Measurements from ENCODE around the gene TUBB2A. TPM values are rescaled to one million over a fixed set of nuclear protein-coding genes. Genes with fewer than 3 reads are reported as not detected.

The TUBB2A gene
- total and polyA plus RNA-seq, 2 of the 13 experiments (the other 11 are each of a cell fraction or from before 2014, with no cell fraction given), result 35.3 to 106 TPM

DNA sequence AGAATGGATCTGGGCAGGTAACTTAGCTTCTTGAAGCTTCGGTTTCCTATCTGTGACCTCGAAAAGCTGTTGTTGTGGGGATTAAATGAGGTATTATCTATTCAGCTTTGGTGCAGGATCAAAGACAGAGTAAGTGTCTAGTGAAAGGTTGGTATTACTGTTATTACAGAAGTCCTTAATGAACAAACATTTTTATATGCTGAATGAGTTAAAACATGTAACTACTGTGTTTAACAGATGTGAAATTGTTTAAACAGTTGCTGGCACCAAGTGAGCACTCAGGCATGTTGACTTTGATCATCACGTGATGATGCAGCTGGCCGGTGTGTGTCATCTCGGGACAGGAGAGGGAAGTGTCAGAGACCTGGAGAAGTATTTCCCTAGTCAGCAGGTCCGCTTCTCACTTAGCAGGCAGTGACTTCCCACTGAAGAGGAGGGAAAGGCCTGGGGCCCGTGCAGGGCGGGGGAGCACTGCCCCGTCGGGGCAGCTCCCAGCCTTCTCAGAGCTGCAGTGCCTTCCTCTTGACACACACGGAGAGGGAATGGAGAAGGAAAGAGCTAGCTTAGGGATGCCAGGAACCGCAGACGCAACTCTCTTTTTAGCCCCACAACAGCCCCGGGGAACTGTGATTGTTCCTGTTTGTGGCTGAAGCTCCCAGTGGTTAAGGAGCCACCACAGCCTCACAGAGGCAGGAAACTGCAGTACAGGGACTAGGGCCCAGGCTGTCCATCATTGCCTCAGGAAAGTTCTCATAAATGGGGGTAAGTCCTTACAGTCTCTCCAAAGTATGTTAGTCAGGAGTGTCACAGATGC lies 18.0 kb downstream of the TUBB2A start (continued):
- TF ChIP-seq, protein P1, sequence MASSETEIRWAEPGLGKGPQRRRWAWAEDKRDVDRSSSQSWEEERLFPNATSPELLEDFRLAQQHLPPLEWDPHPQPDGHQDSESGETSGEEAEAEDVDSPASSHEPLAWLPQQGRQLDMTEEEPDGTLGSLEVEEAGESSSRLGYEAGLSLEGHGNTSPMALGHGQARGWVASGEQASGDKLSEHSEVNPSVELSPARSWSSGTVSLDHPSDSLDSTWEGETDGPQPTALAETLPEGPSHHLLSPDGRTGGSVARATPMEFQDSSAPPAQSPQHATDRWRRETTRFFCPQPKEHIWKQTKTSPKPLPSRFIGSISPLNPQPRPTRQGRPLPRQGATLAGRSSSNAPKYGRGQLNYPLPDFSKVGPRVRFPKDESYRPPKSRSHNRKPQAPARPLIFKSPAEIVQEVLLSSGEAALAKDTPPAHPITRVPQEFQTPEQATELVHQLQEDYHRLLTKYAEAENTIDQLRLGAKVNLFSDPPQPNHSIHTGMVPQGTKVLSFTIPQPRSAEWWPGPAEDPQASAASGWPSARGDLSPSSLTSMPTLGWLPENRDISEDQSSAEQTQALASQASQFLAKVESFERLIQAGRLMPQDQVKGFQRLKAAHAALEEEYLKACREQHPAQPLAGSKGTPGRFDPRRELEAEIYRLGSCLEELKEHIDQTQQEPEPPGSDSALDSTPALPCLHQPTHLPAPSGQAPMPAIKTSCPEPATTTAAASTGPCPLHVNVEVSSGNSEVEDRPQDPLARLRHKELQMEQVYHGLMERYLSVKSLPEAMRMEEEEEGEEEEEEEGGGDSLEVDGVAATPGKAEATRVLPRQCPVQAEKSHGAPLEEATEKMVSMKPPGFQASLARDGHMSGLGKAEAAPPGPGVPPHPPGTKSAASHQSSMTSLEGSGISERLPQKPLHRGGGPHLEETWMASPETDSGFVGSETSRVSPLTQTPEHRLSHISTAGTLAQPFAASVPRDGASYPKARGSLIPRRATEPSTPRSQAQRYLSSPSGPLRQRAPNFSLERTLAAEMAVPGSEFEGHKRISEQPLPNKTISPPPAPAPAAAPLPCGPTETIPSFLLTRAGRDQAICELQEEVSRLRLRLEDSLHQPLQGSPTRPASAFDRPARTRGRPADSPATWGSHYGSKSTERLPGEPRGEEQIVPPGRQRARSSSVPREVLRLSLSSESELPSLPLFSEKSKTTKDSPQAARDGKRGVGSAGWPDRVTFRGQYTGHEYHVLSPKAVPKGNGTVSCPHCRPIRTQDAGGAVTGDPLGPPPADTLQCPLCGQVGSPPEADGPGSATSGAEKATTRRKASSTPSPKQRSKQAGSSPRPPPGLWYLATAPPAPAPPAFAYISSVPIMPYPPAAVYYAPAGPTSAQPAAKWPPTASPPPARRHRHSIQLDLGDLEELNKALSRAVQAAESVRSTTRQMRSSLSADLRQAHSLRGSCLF (CRISPR knock-in tag; IDR thresholded peaks at IDR 0.05; ENCODE audit: borderline replicate concordance), result no peak
- TF ChIP-seq, protein P2, sequence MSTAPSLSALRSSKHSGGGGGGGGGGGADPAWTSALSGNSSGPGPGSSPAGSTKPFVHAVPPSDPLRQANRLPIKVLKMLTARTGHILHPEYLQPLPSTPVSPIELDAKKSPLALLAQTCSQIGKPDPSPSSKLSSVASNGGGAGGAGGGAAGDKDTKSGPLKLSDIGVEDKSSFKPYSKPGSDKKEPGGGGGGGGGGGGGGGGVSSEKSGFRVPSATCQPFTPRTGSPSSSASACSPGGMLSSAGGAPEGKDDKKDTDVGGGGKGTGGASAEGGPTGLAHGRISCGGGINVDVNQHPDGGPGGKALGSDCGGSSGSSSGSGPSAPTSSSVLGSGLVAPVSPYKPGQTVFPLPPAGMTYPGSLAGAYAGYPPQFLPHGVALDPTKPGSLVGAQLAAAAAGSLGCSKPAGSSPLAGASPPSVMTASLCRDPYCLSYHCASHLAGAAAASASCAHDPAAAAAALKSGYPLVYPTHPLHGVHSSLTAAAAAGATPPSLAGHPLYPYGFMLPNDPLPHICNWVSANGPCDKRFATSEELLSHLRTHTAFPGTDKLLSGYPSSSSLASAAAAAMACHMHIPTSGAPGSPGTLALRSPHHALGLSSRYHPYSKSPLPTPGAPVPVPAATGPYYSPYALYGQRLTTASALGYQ (CRISPR knock-in tag; IDR thresholded peaks at IDR 0.05), result peak; percentile 79; the same call in 1 of the 2 replicates
- TF ChIP-seq ZNF343 (CRISPR knock-in tag; IDR thresholded peaks at IDR 0.05), result peak; percentile 97
- TF ChIP-seq, protein P3, sequence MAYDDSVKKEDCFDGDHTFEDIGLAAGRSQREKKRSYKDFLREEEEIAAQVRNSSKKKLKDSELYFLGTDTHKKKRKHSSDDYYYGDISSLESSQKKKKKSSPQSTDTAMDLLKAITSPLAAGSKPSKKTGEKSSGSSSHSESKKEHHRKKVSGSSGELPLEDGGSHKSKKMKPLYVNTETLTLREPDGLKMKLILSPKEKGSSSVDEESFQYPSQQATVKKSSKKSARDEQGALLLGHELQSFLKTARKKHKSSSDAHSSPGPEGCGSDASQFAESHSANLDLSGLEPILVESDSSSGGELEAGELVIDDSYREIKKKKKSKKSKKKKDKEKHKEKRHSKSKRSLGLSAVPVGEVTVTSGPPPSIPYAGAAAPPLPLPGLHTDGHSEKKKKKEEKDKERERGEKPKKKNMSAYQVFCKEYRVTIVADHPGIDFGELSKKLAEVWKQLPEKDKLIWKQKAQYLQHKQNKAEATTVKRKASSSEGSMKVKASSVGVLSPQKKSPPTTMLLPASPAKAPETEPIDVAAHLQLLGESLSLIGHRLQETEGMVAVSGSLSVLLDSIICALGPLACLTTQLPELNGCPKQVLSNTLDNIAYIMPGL (CRISPR knock-in tag; IDR thresholded peaks at IDR 0.05; ENCODE audit: borderline replicate concordance in 1 of 2, low read depth in 1 of 2), result peak; percentile 26 to 74; a peak in 1 of 4 replicates
- no peak for TF ChIP-seq CEBPB (IDR thresholded peaks at IDR 0.05; ENCODE audit: borderline replicate concordance, low read depth, low read length)
- TF ChIP-seq HDAC2 (CRISPR knock-in tag; IDR thresholded peaks at IDR 0.05), result peak; percentile 99
- peak; percentile 44; the same call in 1 of the 2 replicates for TF ChIP-seq NR1H2 (CRISPR knock-in tag; IDR thresholded peaks at IDR 0.05; ENCODE audit: borderline replicate concordance, low read depth)
- TF ChIP-seq, protein P4, sequence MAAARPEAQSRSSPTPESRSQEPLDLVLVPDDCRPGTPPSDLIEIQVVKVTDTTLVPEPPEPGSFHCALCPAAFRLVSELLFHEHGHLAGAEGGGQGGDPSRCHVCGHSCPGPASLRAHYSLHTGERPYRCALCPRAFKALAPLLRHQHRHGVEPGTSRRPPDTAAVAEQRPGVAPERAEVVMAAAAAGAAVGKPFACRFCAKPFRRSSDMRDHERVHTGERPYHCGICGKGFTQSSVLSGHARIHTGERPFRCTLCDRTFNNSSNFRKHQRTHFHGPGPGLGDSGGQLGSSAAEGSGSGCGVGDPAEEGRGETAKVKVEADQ (CRISPR knock-in tag; IDR thresholded peaks at IDR 0.05; ENCODE audit: borderline replicate concordance), result peak; percentile 80; the same call in 1 of the 2 replicates
- TF ChIP-seq ZNF674 (CRISPR knock-in tag; IDR thresholded peaks at IDR 0.05; ENCODE audit: low read depth), result 0 out of 2 replicates have a peak, but pooled peaks have one; percentile 29
- TF ChIP-seq THAP11 (CRISPR knock-in tag; IDR thresholded peaks at IDR 0.05), result peak; percentile 74; the same call in 1 of the 2 replicates
- peak; percentile 83; the same call in 1 of the 2 replicates for TF ChIP-seq ETV5 (CRISPR knock-in tag; IDR thresholded peaks at IDR 0.05; ENCODE audit: borderline replicate concordance)
- TF ChIP-seq ZNF570 (CRISPR knock-in tag; IDR thresholded peaks at IDR 0.05; ENCODE audit: borderline replicate concordance), result no peak
- peak; percentile 77 for TF ChIP-seq CEBPG (CRISPR knock-in tag; IDR thresholded peaks at IDR 0.05)
- peak; percentile 25; the same call in 1 of the 2 replicates for TF ChIP-seq NFYC (CRISPR knock-in tag; IDR thresholded peaks at IDR 0.05)
- TF ChIP-seq RBM39 (IDR thresholded peaks at IDR 0.05; ENCODE audit: low read depth, low read length, poor library complexity, severe bottlenecking), result peak; percentile 44
- peak; percentile 86; the same call in 1 of the 2 replicates for TF ChIP-seq ZNF556 (CRISPR knock-in tag; IDR thresholded peaks at IDR 0.05; ENCODE audit: borderline replicate concordance)

Data from HepG2 (cell line).